GM12864 (cell line): Measurements from ENCODE around the gene PRR20D.
"Not testable (repeated sequence)": the region's sequence is repeated elsewhere in the genome, so short reads cannot be mapped to it uniquely, and the experiment has no call there.

Experiments
- DNase-seq: peaks from one replicate; pipeline ENCODE4 v3.0.0-alpha.2; 2011; ENCODE audit warnings: low read depth
- H3K4me3 ChIP-seq: 2 replicates; pipeline ENCODE4 v1.5.1; 2011; ENCODE audit warnings: mild to moderate bottlenecking, low read depth, low read length, control low read depth
- TF ChIP-seq, protein P1 (sequence below): IDR thresholded peaks from 2 replicates; pipeline ENCODE4 v1.5.1; 2011; ENCODE audit warnings: low read depth, mild to moderate bottlenecking, moderate library complexity, low read length, control low read depth, inconsistent platforms; ENCODE audit errors: missing control alignments

Gene PRR20D

DNA sequence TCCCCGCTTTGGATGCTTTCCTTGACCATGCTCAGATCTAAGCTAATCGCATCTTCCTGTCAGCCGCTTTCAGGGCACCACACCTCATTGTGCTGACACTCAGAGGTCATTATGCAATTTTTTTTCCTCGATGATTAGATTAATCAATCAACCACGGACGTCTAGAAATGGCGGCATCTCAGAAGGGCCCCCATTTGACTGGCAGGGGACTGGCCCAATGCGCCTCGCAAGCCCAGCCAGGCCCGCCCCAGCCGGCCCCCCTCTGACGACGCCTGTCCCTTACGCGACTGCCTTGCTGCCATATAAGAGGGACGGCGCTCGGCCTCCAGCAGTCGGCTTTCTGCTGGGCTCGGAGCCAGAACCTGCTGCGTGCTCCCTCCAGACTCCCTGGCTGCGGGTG lies at the start of gene PRR20D:
Gene PRR20D (plus strand): TSS at position 301 of the 400 bp plus-strand sequence. CDS start 387 bp downstream, outside the sequence.
- DNase-seq, H3K4me3 ChIP-seq: not testable (repeated sequence)

DNA sequence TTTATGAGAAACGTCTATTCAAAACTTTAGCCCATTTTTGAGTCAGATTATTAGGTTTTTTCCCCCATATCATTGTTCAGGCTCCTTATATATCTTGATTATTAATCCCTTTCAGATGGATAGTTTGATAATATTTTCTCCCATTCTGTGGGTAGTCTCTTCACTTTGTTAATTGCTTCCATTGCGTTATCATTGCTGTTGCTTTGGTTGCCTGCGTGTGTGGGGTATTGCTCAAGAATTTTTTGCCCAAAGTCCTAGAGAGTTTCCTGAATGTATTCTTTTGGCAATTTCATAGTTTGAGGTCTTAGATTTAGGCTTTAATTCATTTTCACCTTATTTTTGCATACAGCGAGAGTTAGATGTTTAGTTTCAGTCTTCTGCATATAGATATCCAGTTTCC lies 45.5 kb upstream of the PRR20D start:
- TF ChIP-seq, protein P1, sequence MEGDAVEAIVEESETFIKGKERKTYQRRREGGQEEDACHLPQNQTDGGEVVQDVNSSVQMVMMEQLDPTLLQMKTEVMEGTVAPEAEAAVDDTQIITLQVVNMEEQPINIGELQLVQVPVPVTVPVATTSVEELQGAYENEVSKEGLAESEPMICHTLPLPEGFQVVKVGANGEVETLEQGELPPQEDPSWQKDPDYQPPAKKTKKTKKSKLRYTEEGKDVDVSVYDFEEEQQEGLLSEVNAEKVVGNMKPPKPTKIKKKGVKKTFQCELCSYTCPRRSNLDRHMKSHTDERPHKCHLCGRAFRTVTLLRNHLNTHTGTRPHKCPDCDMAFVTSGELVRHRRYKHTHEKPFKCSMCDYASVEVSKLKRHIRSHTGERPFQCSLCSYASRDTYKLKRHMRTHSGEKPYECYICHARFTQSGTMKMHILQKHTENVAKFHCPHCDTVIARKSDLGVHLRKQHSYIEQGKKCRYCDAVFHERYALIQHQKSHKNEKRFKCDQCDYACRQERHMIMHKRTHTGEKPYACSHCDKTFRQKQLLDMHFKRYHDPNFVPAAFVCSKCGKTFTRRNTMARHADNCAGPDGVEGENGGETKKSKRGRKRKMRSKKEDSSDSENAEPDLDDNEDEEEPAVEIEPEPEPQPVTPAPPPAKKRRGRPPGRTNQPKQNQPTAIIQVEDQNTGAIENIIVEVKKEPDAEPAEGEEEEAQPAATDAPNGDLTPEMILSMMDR, result no peak
- H3K4me3 ChIP-seq, result no peak overlapping the region
- no peak for DNase-seq

DNA sequence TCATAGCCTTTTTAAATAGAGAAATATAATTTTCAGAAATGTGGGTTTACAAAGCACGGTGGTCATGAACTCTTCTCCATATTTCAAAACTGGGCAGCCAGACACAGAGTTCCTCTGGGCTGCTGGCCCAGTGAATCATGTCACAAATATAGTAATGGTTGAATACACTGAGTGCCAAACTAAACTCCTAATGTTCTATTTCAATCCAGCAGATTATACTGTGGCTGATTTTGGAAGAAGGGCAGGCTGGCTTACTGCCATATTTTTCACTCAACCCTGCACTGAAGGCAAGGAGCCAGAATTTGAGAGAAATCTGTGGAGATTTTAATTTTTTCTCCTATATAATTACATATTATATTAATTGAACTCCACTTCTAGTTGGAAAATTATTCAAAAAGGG lies 36.8 kb upstream of the PRR20D start:
- H3K4me3 ChIP-seq, result no peak overlapping the region
- no peak for DNase-seq
- TF ChIP-seq, protein P1, result no peak

DNA sequence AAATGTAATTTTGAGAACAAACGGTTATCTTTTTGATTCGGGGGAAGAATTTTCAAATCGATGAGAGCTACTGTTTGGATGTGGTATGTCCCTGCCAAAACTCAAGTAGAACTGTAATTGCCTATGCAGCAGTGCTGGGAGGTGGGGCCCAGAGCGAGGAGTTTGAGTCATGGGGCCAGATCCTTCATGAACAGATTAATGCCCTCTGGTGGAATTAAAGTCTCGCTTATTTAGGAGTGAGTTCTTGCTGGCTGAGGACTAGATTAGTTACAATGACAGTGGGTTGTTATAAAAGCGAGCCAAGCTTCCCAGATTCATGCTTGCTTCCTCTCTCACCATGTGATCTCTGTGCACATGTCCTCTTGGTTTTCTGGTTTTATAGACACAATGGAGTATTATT lies 31.5 kb upstream of the PRR20D start:
- DNase-seq, result no peak
- H3K4me3 ChIP-seq, result no peak overlapping the region
- TF ChIP-seq, protein P1, result no peak

DNA sequence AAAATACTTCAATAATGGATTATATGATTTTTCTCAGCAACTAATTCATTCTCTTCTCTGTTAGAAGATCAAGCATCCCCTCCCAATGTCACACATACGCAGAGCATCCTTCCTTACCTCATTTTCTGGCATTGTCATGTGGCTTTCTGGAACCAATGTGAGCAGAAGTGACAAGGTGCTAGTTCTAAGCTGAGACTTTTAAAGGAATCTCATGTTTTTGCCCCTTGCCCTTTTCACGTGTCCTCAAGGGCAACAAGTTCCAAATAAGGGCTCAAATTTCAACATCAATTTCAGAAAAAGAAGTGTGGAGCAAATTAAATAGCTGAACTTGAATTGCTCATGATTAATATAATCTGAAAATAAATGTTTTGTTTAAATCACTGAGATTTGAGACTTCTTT lies 24.3 kb upstream of the PRR20D start:
- TF ChIP-seq, protein P1, result no peak

DNA sequence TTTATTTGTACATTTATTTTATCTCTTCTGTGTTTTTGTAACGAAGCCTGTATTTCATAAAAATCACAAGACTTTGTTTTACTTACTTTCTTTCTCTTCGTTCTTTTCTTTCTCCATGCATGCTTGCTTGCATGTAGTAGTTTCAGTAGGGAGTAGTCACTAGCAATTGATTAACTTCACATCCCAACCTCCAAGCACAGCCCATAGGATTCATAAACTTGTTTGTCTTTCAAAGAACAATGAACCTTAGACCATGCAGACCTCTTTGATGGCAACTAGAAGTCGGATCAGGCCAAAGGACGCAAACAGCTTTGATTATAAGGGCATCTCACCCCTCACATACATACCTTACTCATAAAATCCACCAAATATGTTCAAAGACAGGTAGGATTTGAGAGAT lies 22.8 kb upstream of the PRR20D start:
- TF ChIP-seq, protein P1, result no peak
- no peak overlapping the region for H3K4me3 ChIP-seq
- DNase-seq, result no peak

More for the DNA sequence above, 24.3 kb upstream of the PRR20D start:
- H3K4me3 ChIP-seq, result no peak overlapping the region
- DNase-seq, result no peak

DNA sequence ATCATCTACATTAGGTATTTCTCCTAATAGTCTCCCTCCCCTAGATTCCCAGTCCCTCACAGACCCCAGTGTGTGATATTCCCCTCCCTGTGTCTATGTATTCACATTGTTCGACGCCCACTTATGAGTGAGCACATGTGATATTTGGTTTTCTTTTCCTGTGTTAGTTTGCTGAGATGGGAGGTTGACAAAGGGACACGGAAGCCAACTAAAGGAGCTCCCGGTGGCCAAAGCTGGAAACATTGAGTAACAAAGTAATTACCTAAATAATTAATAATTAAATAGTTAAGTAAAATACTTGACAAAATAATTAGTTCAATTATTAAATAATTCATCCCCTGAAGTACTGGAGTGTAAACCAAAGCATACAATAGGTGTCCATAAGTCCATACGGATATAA lies 21.4 kb upstream of the PRR20D start:
- TF ChIP-seq, protein P1, result no peak
- H3K4me3 ChIP-seq, result no peak overlapping the region
- no peak for DNase-seq

DNA sequence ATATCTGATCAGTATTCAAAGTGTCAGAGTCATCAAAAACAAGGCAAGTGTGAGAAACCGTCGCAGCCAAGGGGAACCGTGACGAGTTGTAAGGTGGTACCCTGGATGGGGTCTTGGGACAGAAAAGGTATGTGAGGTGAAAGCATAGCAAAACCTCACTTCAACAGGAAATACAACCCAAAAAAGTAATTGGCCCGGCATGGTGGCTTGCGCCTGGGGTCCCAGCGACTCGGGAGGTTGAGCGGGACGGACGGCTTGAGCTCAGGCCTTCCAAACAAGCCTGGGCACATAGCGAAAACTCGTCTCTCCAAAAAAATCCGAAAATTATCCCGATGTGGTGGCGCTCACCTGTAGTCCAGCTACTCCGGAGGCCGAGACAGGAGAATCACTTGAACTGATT lies 20.7 kb upstream of the PRR20D start:
- DNase-seq, H3K4me3 ChIP-seq: not testable (repeated sequence)

DNA sequence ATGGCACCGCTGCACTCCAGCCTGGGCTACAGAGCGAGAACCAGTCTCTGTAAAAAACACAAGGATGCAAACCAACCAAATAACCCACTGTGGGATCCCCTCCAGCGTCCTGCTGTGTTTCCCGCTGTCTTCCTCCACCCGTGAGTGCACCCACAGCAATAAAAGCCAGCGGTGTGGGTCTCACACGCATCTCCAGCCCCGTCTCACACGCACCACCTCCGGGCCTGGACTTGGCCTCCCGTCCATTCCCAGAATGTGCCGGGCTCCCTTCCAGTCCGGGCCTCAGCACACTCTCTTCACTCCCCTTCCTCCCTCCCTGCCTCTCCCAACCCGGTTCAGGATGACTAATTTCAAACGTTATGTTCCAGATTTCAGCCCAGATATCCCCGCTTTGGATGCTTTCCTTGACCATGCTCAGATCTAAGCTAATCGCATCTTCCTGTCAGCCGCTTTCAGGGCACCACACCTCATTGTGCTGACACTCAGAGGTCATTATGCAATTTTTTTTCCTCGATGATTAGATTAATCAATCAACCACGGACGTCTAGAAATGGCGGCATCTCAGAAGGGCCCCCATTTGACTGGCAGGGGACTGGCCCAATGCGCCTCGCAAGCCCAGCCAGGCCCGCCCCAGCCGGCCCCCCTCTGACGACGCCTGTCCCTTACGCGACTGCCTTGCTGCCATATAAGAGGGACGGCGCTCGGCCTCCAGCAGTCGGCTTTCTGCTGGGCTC lies 20.0 kb upstream of the PRR20D start, which contains the start of gene PRR20A:
Gene PRR20A (plus strand): TSS at position 684 of the 734 bp plus-strand sequence. CDS start 387 bp downstream, outside the sequence.
- H3K4me3 ChIP-seq, DNase-seq: not testable (repeated sequence)

DNA sequence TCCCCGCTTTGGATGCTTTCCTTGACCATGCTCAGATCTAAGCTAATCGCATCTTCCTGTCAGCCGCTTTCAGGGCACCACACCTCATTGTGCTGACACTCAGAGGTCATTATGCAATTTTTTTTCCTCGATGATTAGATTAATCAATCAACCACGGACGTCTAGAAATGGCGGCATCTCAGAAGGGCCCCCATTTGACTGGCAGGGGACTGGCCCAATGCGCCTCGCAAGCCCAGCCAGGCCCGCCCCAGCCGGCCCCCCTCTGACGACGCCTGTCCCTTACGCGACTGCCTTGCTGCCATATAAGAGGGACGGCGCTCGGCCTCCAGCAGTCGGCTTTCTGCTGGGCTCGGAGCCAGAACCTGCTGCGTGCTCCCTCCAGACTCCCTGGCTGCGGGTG lies 13.2 kb upstream of the PRR20D start, which contains the start of gene PRR20B:
Gene PRR20B (plus strand): TSS at position 301 of the 400 bp plus-strand sequence. CDS start 387 bp downstream, outside the sequence.
- H3K4me3 ChIP-seq, DNase-seq: not testable (repeated sequence)

DNA sequence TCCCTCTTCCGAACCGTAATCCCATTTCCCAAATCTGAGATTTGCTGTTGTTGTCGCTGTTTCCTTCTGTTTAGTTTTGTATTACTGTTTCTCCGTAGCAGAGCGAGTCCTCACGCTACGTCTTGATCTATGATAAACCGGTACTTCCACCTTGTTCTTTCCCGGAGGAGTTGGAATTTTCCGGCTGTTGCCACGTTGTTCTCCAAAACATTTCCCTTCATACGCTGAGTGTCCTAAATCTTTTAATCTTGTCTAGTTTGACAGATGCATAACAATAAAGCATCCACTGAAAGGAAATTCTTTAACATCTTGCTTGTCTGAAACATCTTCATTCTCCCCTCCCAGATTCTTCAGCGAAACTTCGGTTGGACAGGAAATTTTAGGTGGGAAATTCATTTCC lies 12.3 kb upstream of the PRR20D start:
- DNase-seq, H3K4me3 ChIP-seq: not testable (repeated sequence)

DNA sequence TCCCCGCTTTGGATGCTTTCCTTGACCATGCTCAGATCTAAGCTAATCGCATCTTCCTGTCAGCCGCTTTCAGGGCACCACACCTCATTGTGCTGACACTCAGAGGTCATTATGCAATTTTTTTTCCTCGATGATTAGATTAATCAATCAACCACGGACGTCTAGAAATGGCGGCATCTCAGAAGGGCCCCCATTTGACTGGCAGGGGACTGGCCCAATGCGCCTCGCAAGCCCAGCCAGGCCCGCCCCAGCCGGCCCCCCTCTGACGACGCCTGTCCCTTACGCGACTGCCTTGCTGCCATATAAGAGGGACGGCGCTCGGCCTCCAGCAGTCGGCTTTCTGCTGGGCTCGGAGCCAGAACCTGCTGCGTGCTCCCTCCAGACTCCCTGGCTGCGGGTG lies 6.7 kb upstream of the PRR20D start, which contains the start of gene PRR20C:
Gene PRR20C (plus strand): TSS at position 301 of the 400 bp plus-strand sequence. CDS start 387 bp downstream, outside the sequence.
- H3K4me3 ChIP-seq, DNase-seq: not testable (repeated sequence)
